GM12875 (cell line): ENCODE data around the gene RFX1.

Experiments used
- H3K4me3 ChIP-seq: one replicate; pipeline ENCODE4 v1.5.1; 2011; ENCODE audit warnings: low read depth, low read length, control low read depth
- TF ChIP-seq, protein P1 (sequence below): IDR thresholded peaks from 2 replicates; pipeline ENCODE4 v1.5.1; 2011; ENCODE audit warnings: low read depth, mild to moderate bottlenecking, control low read depth, inconsistent platforms, low read length, moderate library complexity, borderline replicate concordance; ENCODE audit not compliant: insufficient read depth

RFX1 gene

GRCh38 chr19:14006766-14007562, 844 bp upstream of the RFX1 start:
- H3K4me3 ChIP-seq: peak overlapping the region; percentile 76
- TF ChIP-seq, protein P1, sequence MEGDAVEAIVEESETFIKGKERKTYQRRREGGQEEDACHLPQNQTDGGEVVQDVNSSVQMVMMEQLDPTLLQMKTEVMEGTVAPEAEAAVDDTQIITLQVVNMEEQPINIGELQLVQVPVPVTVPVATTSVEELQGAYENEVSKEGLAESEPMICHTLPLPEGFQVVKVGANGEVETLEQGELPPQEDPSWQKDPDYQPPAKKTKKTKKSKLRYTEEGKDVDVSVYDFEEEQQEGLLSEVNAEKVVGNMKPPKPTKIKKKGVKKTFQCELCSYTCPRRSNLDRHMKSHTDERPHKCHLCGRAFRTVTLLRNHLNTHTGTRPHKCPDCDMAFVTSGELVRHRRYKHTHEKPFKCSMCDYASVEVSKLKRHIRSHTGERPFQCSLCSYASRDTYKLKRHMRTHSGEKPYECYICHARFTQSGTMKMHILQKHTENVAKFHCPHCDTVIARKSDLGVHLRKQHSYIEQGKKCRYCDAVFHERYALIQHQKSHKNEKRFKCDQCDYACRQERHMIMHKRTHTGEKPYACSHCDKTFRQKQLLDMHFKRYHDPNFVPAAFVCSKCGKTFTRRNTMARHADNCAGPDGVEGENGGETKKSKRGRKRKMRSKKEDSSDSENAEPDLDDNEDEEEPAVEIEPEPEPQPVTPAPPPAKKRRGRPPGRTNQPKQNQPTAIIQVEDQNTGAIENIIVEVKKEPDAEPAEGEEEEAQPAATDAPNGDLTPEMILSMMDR: no peak

- peak overlapping the region; percentile 59 for H3K4me3 ChIP-seq
- TF ChIP-seq, protein P1: no peak
Observed at GRCh38 chr19:14005349-14006084, 603 bp downstream of the RFX1 start.

DNA sequence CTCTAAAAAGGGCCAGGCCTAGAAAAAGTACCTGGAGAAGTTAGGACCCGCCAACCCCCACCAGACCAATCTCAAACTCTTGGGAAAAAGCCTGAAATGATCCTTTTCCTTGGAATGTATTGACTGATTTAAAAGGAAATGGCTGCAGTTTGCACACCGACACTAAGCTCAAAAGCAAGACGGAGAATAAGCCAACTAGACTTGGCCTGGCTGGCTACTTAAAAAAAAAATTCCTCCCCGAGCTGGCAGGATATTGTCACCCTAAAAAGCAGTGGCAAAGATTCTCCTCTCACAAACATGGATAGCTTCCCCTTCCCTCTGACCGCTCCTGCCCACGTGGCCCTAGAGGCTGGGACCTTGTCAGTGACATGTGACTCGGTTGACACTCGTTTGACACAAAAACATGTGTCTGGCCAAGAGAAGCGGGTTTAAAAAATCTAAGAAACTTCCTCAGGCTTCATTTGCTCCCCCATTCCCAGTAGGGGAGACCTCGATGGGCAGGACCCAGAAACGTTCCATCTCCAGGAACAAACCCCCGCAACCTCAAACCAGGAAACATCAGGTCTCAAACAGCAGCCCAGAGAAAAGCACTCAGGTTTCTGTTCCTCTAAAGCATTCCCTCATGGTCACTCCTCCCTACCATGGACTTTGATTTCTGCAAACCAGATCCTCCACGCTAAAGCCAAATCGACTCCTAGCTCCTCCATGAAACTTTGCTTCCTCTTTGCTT, 1.3 kb downstream of the RFX1 start:
- peak overlapping the region; percentile 49 for H3K4me3 ChIP-seq
- TF ChIP-seq, protein P1: no peak

- H3K4me3 ChIP-seq: peak overlapping the region; percentile 3
- TF ChIP-seq, protein P1: no peak
Observed at GRCh38 chr19:14003251-14004055, 2.7 kb downstream of the RFX1 start.

GRCh38 chr19:14002571-14003250, 3.4 kb downstream of the RFX1 start:
- H3K4me3 ChIP-seq: peak overlapping the region; percentile 3
- TF ChIP-seq, protein P1: no peak
